HG03575 (cell line): ENCODE results near the gene AHNAK.
"Not testable (repeated sequence)": the region's sequence is repeated elsewhere in the genome, so short reads cannot be mapped to it uniquely, and the experiment has no call there.

Source experiments
- ATAC-seq: cut with Tn5 transposase; IDR thresholded peaks from one replicate; pipeline ENCODE4 v1.9.1; 2021; ENCODE audit not compliant: unreplicated experiment, insufficient number of reproducible peaks, low FRiP score; ENCODE audit errors: extremely low read depth

AHNAK gene

GRCh38 chr11:62386083-62386482 lies 160.5 kb downstream of the AHNAK start:
- ATAC-seq: not testable (repeated sequence)

GRCh38 chr11:62383822-62384221 lies 162.8 kb downstream of the AHNAK start:
- ATAC-seq: no peak
